Measurements from ENCODE around the gene RNF169.

RNF169 gene

DNA sequence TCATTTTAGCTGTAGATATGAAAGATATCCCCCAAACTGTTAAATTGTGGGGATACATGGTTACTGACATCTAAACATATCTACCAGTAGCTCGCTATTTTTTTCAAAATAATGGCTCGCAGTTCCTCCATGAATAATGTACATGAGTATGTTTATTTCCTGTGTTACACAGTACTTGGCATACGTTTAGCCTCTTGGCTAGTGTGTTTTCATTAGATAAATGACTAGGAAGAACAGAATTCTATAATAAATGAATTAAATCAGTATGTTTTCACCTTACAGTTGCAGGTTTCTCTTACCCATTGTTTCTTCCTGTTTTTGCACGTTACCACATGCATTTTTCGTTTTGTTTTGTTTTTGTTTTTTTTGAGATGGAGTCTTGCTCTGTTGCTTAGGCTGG is 21.8 kb downstream of the RNF169 start:
- Histone ChIP-seq H3K4me1 (ENCODE audit: control insufficient read depth, insufficient read depth, low read length, poor library complexity, severe bottlenecking) (no peaks in the 10 kb centered on the region), H3K27ac (ENCODE audit: low read depth, low read length, severe bottlenecking) (no peak overlapping the region), H3K9me3 (ENCODE audit: control insufficient read depth, low read length) (no peaks in the 10 kb centered on the region), H3K36me3 (ENCODE audit: control insufficient read depth, insufficient read depth, low read length) (no peaks in the 10 kb centered on the region), H3K4me3 (ENCODE audit: extremely low read depth, insufficient read depth, low read length, poor library complexity, severe bottlenecking) (no peak overlapping the region)
- WGBS, 2 experiments (ENCODE audit: insufficient coverage in 2 of 2): 100% methylated on average over 1 of the region's 5 CpGs; no CpG with 5 or more reads in 1 of the 2 experiments

DNA sequence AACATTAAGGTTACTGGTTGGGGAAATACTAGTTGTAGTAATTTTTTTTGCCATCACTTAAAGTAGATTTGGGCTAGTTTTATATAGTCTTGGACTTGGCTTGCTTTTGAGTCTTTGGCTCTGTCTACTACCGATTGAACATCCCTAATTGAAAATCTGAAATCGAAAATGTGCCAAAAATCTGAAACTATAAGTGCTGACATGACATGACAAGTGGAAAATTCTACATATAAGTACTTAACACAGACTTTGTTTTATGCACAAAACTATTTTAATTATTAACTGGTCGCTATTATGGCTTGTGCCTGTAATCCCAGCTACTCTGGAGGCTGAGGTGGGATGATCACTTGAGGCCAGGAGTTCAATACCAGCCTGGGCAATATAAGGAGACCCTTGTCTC is 22.5 kb downstream of the RNF169 start:
- Histone ChIP-seq H3K4me3 (ENCODE audit: extremely low read depth, insufficient read depth, low read length, poor library complexity, severe bottlenecking) (no peak overlapping the region), H3K36me3 (ENCODE audit: control insufficient read depth, insufficient read depth, low read length) (no peaks in the 10 kb centered on the region), H3K4me1 (ENCODE audit: control insufficient read depth, insufficient read depth, low read length, poor library complexity, severe bottlenecking) (no peaks in the 10 kb centered on the region), H3K9me3 (ENCODE audit: control insufficient read depth, low read length) (no peaks in the 10 kb centered on the region), H3K27ac (ENCODE audit: low read depth, low read length, severe bottlenecking) (no peak overlapping the region)
- 80% methylated on average over 1 of the region's 3 CpGs; no CpG with 5 or more reads in 1 of the 2 experiments for WGBS, 2 experiments (ENCODE audit: insufficient coverage in 2 of 2)

DNA sequence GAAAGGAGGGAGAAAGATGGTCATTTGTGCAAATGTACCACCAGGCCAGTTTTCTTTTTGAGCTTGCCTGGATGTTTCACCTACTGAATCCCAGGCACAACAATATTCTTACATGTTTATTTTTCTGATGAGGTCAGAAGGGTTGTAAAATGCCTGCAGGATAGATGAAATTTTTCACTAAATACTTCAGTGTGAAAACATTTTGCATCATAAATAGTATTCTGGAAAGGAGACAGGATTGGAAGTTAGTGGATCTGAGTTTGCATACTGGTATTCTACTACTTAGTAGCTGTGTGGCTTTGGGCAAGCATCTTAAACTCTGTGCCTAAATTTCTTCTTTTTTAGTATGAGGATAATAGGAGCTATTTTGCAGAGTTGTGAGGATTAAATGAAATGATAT is 24.8 kb downstream of the RNF169 start:
- H3K27ac ChIP-seq (ENCODE audit: low read depth, low read length, severe bottlenecking): no peak overlapping the region
- H3K4me3 ChIP-seq (ENCODE audit: extremely low read depth, insufficient read depth, low read length, poor library complexity, severe bottlenecking): no peak overlapping the region
- no peaks in the 10 kb centered on the region for H3K36me3 ChIP-seq (ENCODE audit: control insufficient read depth, insufficient read depth, low read length)
- H3K4me1 ChIP-seq (ENCODE audit: control insufficient read depth, insufficient read depth, low read length, poor library complexity, severe bottlenecking): no peaks in the 10 kb centered on the region
- no peaks in the 10 kb centered on the region for H3K9me3 ChIP-seq (ENCODE audit: control insufficient read depth, low read length)

DNA sequence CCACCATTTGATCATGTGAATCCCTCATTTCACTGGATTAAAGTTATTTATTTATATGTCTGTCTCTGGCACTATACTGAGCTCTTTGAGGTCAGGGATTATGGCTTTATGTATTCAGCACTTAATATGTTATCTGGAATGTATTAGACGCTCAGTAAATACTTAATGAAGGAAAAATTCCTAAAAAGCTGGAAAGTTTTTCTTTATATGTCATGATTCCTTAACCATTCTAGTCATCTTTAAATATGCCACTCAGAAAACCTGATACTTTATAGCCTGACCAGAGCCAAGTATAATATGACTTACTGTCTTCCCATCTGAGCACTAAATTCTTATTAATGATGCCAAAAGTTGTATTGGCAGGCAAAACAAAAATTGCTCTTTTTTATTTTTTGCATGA is 27.1 kb downstream of the RNF169 start:
- H3K4me1 ChIP-seq (ENCODE audit: control insufficient read depth, insufficient read depth, low read length, poor library complexity, severe bottlenecking): no peaks in the 10 kb centered on the region
- H3K36me3 ChIP-seq (ENCODE audit: control insufficient read depth, insufficient read depth, low read length): no peaks in the 10 kb centered on the region
- H3K9me3 ChIP-seq (ENCODE audit: control insufficient read depth, low read length): no peaks in the 10 kb centered on the region
- WGBS, 2 experiments (ENCODE audit: insufficient coverage in 2 of 2): no CpG with 5 or more reads among the region's 1 CpG
- no peak overlapping the region for H3K4me3 ChIP-seq (ENCODE audit: extremely low read depth, insufficient read depth, low read length, poor library complexity, severe bottlenecking)
- no peak overlapping the region for H3K27ac ChIP-seq (ENCODE audit: low read depth, low read length, severe bottlenecking)

DNA sequence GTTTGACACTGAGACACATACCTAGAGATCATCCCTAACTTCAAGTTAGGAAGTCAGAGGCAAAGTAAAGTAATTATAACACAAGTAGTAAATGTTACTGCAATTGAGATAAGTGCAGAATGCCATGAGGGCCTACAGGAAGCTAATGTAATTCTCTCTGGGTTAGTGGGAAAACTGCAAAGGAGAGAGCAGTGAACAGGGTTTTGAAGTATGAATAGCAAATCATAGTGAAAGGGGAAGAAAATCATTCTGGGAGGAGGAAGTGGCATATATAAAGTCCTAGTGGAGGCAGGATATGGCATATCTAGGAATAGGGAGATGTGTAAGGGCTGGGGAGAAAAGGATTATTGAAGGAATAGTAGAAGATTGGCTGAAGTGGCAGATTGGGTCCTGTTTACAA is 27.9 kb downstream of the RNF169 start:
- H3K4me1 ChIP-seq (ENCODE audit: control insufficient read depth, insufficient read depth, low read length, poor library complexity, severe bottlenecking): no peaks in the 10 kb centered on the region
- H3K4me3 ChIP-seq (ENCODE audit: extremely low read depth, insufficient read depth, low read length, poor library complexity, severe bottlenecking): no peak overlapping the region
- H3K36me3 ChIP-seq (ENCODE audit: control insufficient read depth, insufficient read depth, low read length): no peaks in the 10 kb centered on the region
- no peaks in the 10 kb centered on the region for H3K9me3 ChIP-seq (ENCODE audit: control insufficient read depth, low read length)
- no peak overlapping the region for H3K27ac ChIP-seq (ENCODE audit: low read depth, low read length, severe bottlenecking)

DNA sequence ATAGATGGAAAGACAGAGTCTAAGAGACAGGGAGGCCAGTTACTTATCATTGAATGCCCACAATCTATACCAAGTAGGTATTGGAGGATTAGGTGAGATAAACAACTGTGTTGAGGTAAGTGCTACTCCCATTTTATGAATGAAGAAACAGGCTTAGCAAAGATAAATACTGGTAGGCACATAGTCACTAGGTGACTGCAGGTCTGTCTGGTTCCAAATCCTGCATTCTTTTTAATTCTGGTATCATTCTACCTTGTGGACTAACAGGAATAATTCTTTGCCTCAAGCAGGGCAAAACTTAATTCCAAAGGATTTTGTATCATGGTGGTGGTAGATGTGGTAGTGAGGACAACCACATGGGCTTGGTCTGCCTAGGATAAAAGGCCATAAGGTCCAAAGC is 28.4 kb downstream of the RNF169 start:
- no peak overlapping the region for H3K27ac ChIP-seq (ENCODE audit: low read depth, low read length, severe bottlenecking)

DNA sequence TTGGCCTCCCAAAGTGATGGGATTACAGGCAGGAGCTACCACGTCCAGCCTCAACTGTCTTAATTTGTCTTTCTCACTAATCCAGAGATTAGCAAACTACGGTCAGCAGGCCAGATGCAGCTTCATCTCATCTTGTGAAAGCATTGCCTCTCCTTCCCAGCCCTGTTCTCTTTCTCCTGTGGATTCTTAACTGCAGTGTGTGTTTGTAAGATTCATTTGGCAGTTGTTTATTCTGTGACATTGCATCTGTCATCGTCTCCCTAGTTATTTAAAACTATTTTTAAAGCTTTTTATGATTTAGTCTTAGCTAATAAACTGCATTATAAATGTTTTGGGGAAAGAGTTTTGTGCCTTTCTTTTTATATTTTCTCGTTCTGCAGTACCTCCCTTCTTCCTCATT is 29.2 kb downstream of the RNF169 start:
- H3K4me1 ChIP-seq (ENCODE audit: control insufficient read depth, insufficient read depth, low read length, poor library complexity, severe bottlenecking): peaks cover 2% of the 10 kb centered on the region
- 88 to 89% methylated on average over 1 to 2 of the region's 4 CpGs for WGBS, 2 experiments (ENCODE audit: insufficient coverage in 2 of 2)
- H3K36me3 ChIP-seq (ENCODE audit: control insufficient read depth, insufficient read depth, low read length): no peaks in the 10 kb centered on the region
- no peak overlapping the region for H3K4me3 ChIP-seq (ENCODE audit: extremely low read depth, insufficient read depth, low read length, poor library complexity, severe bottlenecking)
- no peaks in the 10 kb centered on the region for H3K9me3 ChIP-seq (ENCODE audit: control insufficient read depth, low read length)
- H3K27ac ChIP-seq (ENCODE audit: low read depth, low read length, severe bottlenecking): no peak overlapping the region

More for the DNA sequence above, 28.4 kb downstream of the RNF169 start:
- Histone ChIP-seq H3K36me3 (ENCODE audit: control insufficient read depth, insufficient read depth, low read length) (no peaks in the 10 kb centered on the region), H3K4me3 (ENCODE audit: extremely low read depth, insufficient read depth, low read length, poor library complexity, severe bottlenecking) (no peak overlapping the region), H3K9me3 (ENCODE audit: control insufficient read depth, low read length) (no peaks in the 10 kb centered on the region), H3K4me1 (ENCODE audit: control insufficient read depth, insufficient read depth, low read length, poor library complexity, severe bottlenecking) (no peaks in the 10 kb centered on the region)

DNA sequence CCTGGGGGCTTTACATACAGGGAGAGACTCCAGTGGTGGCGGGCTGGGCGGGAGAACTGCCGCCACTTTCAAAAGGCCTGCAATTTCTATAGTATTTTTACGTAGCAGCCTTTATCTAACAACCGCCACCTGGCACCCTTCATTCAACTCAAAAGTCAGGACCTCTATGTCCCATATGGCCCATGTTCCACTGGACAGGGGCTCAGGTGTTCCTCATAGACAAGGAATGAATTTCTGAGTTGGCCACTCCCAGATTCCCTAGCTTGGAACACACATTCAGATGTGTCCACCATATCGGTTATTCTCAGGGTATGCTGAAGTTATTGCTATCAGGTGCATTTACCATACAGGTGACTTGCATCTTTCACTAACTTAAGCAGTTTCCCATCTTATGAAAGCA is 29.9 kb downstream of the RNF169 start:
- H3K4me3 ChIP-seq (ENCODE audit: extremely low read depth, insufficient read depth, low read length, poor library complexity, severe bottlenecking): no peak overlapping the region
- no peaks in the 10 kb centered on the region for H3K36me3 ChIP-seq (ENCODE audit: control insufficient read depth, insufficient read depth, low read length)
- 90 to 100% methylated on average over 4 to 6 of the region's 6 CpGs for WGBS, 2 experiments (ENCODE audit: insufficient coverage in 2 of 2)
- peaks cover 6% of the 10 kb centered on the region for H3K4me1 ChIP-seq (ENCODE audit: control insufficient read depth, insufficient read depth, low read length, poor library complexity, severe bottlenecking)
- no peaks in the 10 kb centered on the region for H3K9me3 ChIP-seq (ENCODE audit: control insufficient read depth, low read length)
- H3K27ac ChIP-seq (ENCODE audit: low read depth, low read length, severe bottlenecking): no peak overlapping the region

DNA sequence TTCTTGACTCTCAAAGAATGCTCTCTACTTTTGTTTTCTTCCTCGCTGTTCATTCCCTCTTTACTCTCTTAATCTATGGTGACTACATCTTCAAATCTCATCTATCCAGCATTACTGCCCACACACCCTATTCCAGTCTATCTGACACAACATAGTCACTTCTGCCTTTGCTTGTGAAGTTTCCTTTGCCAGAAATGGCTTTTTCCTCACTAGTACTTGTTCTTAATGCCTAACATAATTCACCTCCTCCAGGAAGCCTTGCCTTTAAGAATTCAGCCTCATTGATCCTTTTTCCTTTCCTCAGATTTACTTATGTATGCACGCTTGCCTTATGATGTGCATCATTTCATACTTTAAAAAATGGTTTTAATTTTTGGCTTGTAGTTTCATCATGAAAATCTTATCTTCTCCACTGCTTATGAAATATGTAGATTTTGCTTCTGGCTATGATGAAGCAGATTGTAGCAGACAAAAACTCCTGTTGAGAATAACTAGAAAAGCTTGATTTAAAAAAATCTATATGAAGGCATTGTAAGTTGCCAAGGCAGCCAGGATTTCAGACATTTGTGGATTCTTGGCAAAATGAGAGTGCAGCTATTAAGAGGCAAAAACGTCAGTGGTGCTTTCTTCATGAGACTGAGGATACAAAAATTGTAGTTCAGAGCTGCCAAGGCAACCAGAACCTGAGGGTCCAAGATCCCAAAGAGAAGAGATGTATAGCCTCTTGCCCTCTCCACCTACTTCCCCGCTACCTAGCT is 31.8 kb downstream of the RNF169 start:
- Histone ChIP-seq H3K27ac (ENCODE audit: low read depth, low read length, severe bottlenecking) (no peak overlapping the region), H3K4me1 (ENCODE audit: control insufficient read depth, insufficient read depth, low read length, poor library complexity, severe bottlenecking) (peaks cover 6% of the 10 kb centered on the region), H3K36me3 (ENCODE audit: control insufficient read depth, insufficient read depth, low read length) (no peaks in the 10 kb centered on the region), H3K4me3 (ENCODE audit: extremely low read depth, insufficient read depth, low read length, poor library complexity, severe bottlenecking) (no peak overlapping the region), H3K9me3 (ENCODE audit: control insufficient read depth, low read length) (no peaks in the 10 kb centered on the region)
- 78 to 87% methylated on average over 2 of the region's 4 CpGs for WGBS, 2 experiments (ENCODE audit: insufficient coverage in 2 of 2)

DNA sequence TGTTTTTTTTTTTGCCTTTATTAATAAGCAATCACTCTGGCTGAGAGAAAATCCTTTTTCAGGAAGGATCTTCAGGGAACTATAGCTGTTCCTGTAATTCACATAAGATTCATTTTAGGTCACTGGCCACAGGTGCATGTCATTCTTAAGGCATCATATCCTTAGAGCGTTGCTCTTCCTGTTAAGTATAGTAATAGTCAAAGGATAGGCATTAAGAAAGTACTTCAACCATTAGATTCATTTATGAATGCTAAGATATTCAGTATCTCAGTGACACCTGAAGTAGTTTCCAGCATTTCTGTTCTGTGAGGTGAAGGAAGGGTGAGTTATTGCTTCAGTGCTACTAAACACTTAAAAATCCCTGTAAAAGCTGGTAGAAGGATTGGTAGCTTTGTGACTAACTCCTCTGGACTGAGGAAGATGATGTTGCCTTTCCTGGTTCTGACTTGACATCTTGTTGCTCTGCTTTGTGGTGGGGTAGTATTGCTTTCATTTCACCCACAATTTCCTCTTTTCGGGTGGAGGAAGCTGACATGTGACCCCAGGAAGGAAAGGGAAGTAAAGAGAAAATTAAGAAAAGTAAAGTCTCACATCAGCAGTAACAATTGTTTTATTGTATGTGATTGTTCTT is 34.7 kb downstream of the RNF169 start:
- H3K4me1 ChIP-seq (ENCODE audit: control insufficient read depth, insufficient read depth, low read length, poor library complexity, severe bottlenecking): peaks cover 6% of the 10 kb centered on the region
- no peaks in the 10 kb centered on the region for H3K36me3 ChIP-seq (ENCODE audit: control insufficient read depth, insufficient read depth, low read length)
- H3K9me3 ChIP-seq (ENCODE audit: control insufficient read depth, low read length): no peaks in the 10 kb centered on the region
- no peak overlapping the region for H3K27ac ChIP-seq (ENCODE audit: low read depth, low read length, severe bottlenecking)
- H3K4me3 ChIP-seq (ENCODE audit: extremely low read depth, insufficient read depth, low read length, poor library complexity, severe bottlenecking): no peak overlapping the region
- WGBS, 2 experiments (ENCODE audit: insufficient coverage in 2 of 2): no CpG with 5 or more reads among the region's 2 CpGs

DNA sequence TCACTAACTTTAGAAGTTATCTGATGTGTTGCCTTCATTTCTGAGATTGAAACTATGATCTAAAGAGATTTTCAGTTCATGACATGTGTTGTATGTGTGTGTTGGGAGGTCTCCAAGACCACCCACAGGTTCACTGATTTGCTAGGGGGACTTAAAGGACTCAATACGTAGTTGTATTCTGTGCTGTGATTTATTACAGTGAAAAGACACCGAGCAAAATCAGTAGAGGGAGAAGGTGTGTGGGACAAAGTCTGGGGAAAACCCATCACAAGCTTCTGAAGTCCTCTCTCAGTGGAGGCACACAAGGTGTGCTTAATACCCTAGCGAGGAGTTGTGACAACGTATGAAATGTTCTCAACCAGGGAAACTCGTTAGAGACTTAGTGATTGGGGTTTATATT is 35.6 kb downstream of the RNF169 start:
- H3K4me1 ChIP-seq (ENCODE audit: control insufficient read depth, insufficient read depth, low read length, poor library complexity, severe bottlenecking): peaks cover 6% of the 10 kb centered on the region
- no peaks in the 10 kb centered on the region for H3K9me3 ChIP-seq (ENCODE audit: control insufficient read depth, low read length)
- H3K4me3 ChIP-seq (ENCODE audit: extremely low read depth, insufficient read depth, low read length, poor library complexity, severe bottlenecking): no peak overlapping the region
- whole genome bisulfite sequencing, 2 experiments (ENCODE audit: insufficient coverage in 2 of 2): 88 to 91% methylated on average over 1 to 5 of the region's 5 CpGs
- H3K27ac ChIP-seq (ENCODE audit: low read depth, low read length, severe bottlenecking): no peak overlapping the region
- H3K36me3 ChIP-seq (ENCODE audit: control insufficient read depth, insufficient read depth, low read length): peaks cover 6% of the 10 kb centered on the region
